Heart left ventricle (tissue), 13 donors: ENCODE measurements around the gene SHE.

Source experiments
- POLR2A ChIP-seq, 2 donors: fragments of 450-650 bp; IDR thresholded peaks; one replicate each; pipeline ENCODE4 v1.6.1; 2017; ENCODE audit warnings: antibody characterized with exemption in 2 of 2, mild to moderate bottlenecking in 2 of 2, moderate library complexity in 2 of 2
- TF ChIP-seq, protein P1 (sequence below), 12 donors: fragments of 200-600 bp; sonication (generic) in 4 of 12; IDR thresholded peaks; one replicate each; pipeline versions ENCODE4 v1.5.0 to v1.8.0; 2018 to 2022; ENCODE audit warnings: antibody characterized with exemption in 12 of 12, mild to moderate bottlenecking in 5 of 12
- donor health status: ischemic (EF 13 %, LVEDD 7.1; RV severe dilation, severe dysfunction).
- donor health status: DM: no; HTN: yes; CAD: no.
- donor health status: DM: no; HTN: no; CAD: no.
- donor health status: ischemic (EF 25% LVEDD 6.9; RV normal size, moderate dysfunction).
- donor health status: ischemic (EF 25% LVEDD 5.7; RV mildly dilated, moderate dysfunction).
- donor health status: ischemic (EF 35%, LVEDD 5.7; RV mildly dilated, moderate dysfunction).
- donor health status: nonischemic (EF 11% LVEDD 7.7; RV severe dilation, severe dysfunction).
- donor health status: DM: yes; HTN: yes; CAD: no.
- donor health status: PGD.
- donor health status: ischemic (EF 29% LVEDD 5.4; RV normal size, mild dysfunction).
- donor health status: nonischemic (EF 23%, LVEDD 6.1; RV moderate dilation, normal function).

DNA sequence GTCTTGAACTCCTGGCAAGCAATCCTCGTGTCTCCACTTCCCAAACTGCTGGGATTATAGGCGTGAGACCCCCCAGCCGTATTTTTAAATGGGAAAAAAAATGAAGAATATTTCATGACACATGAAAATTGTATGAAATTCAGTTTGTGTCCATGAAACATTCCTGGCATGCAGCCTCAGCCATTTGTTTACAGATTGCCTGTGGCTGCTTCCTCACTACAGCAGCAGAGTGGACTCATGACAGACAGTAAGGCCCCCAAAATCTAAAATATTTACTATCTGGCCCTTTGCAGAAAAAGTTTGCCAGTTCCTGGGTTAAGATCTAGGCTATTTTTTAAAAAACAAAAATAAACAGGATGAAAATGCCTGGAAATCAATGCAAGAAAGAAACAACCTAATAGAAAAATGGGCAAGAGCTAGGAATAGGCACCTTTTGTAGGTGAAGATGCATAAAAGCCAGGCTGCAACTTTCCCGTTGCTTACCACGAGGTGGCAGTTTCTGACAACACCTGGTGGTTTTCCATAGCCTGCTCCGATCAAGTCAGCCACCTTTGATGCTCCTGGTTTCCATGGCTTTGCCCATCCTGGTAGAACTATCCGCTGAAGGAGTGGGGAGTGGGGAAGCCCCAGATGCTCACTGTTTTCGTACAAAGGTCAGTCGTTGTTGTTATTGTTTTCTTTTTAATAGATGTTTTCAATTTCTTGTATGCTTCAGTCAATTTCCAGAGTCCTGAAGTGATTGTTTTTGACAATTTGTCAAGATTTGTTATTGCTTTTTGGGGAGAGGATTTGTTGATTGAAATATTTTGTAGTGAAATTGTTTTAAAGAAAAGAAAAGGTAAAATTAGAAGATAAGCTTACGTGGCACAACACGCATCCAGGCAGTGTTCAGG lies 32.0 kb upstream of the SHE start:
- TF ChIP-seq POLR2A (IDR thresholded peaks at IDR 0.05), result no peak
- TF ChIP-seq, protein P1, sequence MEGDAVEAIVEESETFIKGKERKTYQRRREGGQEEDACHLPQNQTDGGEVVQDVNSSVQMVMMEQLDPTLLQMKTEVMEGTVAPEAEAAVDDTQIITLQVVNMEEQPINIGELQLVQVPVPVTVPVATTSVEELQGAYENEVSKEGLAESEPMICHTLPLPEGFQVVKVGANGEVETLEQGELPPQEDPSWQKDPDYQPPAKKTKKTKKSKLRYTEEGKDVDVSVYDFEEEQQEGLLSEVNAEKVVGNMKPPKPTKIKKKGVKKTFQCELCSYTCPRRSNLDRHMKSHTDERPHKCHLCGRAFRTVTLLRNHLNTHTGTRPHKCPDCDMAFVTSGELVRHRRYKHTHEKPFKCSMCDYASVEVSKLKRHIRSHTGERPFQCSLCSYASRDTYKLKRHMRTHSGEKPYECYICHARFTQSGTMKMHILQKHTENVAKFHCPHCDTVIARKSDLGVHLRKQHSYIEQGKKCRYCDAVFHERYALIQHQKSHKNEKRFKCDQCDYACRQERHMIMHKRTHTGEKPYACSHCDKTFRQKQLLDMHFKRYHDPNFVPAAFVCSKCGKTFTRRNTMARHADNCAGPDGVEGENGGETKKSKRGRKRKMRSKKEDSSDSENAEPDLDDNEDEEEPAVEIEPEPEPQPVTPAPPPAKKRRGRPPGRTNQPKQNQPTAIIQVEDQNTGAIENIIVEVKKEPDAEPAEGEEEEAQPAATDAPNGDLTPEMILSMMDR (IDR thresholded peaks at IDR 0.05), result peak in 9 of 12 donors; percentile 12 to 46 (median 29)
